HG03060 (cell line): ENCODE results near the gene TAAR1.
"Not testable (repeated sequence)": the region's sequence is repeated elsewhere in the genome, so short reads cannot be mapped to it uniquely, and the experiment has no call there.

Experiments
- ATAC-seq: cut with Tn5 transposase; IDR thresholded peaks from one replicate; pipeline ENCODE4 v1.9.1; 2021; ENCODE audit warnings: low read depth, moderate number of reproducible peaks; ENCODE audit not compliant: unreplicated experiment

TAAR1 gene

GRCh38 chr6:132663661-132664060 lies 4.7 kb upstream of the TAAR1 start:
- no peak for ATAC-seq

- no peak for ATAC-seq
Observed at GRCh38 chr6:132661906-132662305, 2.9 kb upstream of the TAAR1 start.

GRCh38 chr6:132651062-132651461 lies 7.9 kb downstream of the TAAR1 start:
- peak; percentile 35 for ATAC-seq

- no peak for ATAC-seq
Observed at GRCh38 chr6:132650429-132650828, 8.6 kb downstream of the TAAR1 start.

- no peak for ATAC-seq
Observed at GRCh38 chr6:132648828-132649227, 10.2 kb downstream of the TAAR1 start.

- ATAC-seq, result peak; percentile 79
Observed at GRCh38 chr6:132648356-132648755, 10.6 kb downstream of the TAAR1 start.

GRCh38 chr6:132643547-132643946 lies 15.4 kb downstream of the TAAR1 start:
- ATAC-seq, result peak; percentile 34

GRCh38 chr6:132637135-132637534 lies 21.8 kb downstream of the TAAR1 start:
- ATAC-seq, result not testable (repeated sequence)

GRCh38 chr6:132635906-132636305 lies 23.1 kb downstream of the TAAR1 start:
- ATAC-seq, result not testable (repeated sequence)

GRCh38 chr6:132635288-132635687 lies 23.7 kb downstream of the TAAR1 start:
- ATAC-seq, result not testable (repeated sequence)

- no peak for ATAC-seq
Observed at GRCh38 chr6:132634796-132635195, 24.2 kb downstream of the TAAR1 start.

GRCh38 chr6:132633362-132633761 lies 25.6 kb downstream of the TAAR1 start:
- ATAC-seq, result no peak

GRCh38 chr6:132624175-132624574 lies 34.8 kb downstream of the TAAR1 start, which contains the start of gene TAAR2:
Gene TAAR2 (minus strand): TSS chr6:132624275. CDS start chr6:132624275, 0 bp downstream.
- ATAC-seq, result no peak

- no peak for ATAC-seq
Observed at GRCh38 chr6:132623106-132623845, 35.7 kb downstream of the TAAR1 start.

- no peak for ATAC-seq
Observed at GRCh38 chr6:132616677-132617076, 42.3 kb downstream of the TAAR1 start.

GRCh38 chr6:132614554-132614953 lies 44.4 kb downstream of the TAAR1 start:
- ATAC-seq, result no peak

- ATAC-seq, result no peak
Observed at GRCh38 chr6:132612449-132613108, 46.4 kb downstream of the TAAR1 start.

GRCh38 chr6:132611616-132612015 lies 47.4 kb downstream of the TAAR1 start:
- ATAC-seq, result no peak

GRCh38 chr6:132607544-132608233 lies 51.3 kb downstream of the TAAR1 start:
- no peak for ATAC-seq

- ATAC-seq, result no peak
Observed at GRCh38 chr6:132604635-132605152, 54.3 kb downstream of the TAAR1 start.

- not testable (repeated sequence) for ATAC-seq
Observed at GRCh38 chr6:132600900-132601299, 58.1 kb downstream of the TAAR1 start.
